ENCODE results near the gene ADGRG6.

Gene ADGRG6

DNA sequence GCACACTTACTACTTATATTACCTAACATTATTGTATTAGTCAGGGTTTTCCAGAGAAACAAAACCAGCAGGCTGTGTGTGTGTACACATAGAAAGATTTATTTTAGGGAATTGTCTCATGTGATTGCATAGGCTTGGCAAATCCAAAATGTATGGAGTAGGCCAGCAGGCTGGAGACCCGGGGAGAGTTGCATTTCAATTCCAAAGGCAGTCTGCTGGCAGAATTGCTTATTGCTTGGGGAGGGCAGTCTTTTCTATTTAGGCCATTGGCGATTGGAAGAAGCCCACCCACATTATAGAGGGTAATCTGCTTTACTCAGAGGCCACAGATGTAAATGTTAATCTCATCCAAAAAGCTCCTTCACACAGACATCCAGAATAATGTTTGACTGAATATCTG lies 157.0 kb downstream of the ADGRG6 start:
- H3K4me3 ChIP-seq = no peak overlapping the region
- no peak overlapping the region for H3K27ac ChIP-seq

GRCh38 chr6:142459271-142459670 lies 157.5 kb downstream of the ADGRG6 start:
- Histone ChIP-seq H3K4me3 (no peak overlapping the region), H3K27ac (no peak overlapping the region)

DNA sequence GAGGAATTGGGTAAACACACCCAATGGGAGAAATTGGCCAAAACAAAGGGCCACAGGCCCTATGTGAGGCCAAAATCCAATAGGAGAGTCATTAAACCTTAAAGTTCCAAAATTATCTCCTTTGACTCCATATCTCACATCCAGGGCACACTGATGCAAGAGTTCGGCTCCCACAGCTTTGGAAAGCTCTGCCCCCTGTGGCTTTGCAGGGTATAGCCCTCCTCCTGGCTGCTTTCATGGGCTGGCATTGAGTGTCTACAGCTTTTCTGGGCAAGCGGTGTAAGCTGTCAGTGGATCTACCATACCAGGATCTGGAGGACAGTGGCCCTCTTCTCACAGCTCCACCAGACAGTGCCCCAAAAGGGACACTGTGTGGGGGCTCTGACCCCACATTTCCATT lies 160.5 kb downstream of the ADGRG6 start:
- Histone ChIP-seq H3K27ac (no peak overlapping the region), H3K4me3 (no peak overlapping the region)

DNA sequence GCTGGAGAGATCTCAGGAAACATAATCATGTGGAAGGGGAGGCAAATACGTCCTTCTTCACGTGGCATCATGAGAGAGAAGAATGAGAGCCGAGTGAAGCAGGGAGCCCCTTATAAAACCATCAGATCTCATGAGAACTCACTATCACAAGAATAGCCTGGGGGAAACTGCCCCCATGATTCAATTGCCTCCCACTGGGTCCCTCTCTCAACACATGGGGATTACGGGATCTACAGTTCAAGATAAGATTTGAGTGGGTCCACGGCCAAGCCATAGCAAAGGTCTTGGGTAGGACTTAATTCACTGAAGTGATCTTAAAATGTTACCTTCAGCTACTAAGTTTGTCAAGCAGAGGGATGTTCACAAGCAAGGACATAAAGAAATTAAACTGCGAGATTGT lies 162.2 kb downstream of the ADGRG6 start:
- Histone ChIP-seq H3K4me3 (no peak overlapping the region), H3K27ac (no peak overlapping the region)

GRCh38 chr6:142469220-142469619 lies 167.4 kb downstream of the ADGRG6 start:
- no peak overlapping the region for H3K27ac ChIP-seq
- H3K4me3 ChIP-seq = no peak overlapping the region

GRCh38 chr6:142470421-142470820 lies 168.6 kb downstream of the ADGRG6 start:
- no peak overlapping the region for H3K27ac ChIP-seq
- no peak overlapping the region for H3K4me3 ChIP-seq

GRCh38 chr6:142474531-142475289 lies 172.9 kb downstream of the ADGRG6 start:
- H3K27ac ChIP-seq = no peak overlapping the region
- no peak overlapping the region for H3K4me3 ChIP-seq

- H3K4me3 ChIP-seq = no peak overlapping the region
- H3K27ac ChIP-seq = no peak overlapping the region
These were observed 174.6 kb downstream of the ADGRG6 start for GRCh38 chr6:142476452-142476851.

DNA sequence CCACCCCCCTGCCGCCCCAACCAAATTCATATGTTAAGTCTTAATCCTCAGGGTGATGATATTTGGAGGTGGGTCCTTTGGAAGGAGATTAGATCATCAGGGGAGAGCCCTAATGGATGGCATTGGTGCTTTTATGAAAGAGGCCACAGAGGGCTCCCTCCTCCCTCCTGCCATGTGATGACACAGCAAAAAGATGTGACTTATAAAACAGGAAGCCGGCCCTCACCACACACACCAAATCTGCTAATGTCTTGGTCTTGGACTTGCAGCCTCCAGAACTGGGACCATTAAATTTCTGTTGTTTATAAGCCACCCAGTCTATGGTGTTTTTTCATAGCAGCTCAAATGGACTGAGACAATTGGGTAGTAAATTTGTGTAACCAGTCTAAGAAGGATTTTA lies 176.3 kb downstream of the ADGRG6 start:
- Histone ChIP-seq H3K4me3 (no peak overlapping the region), H3K27ac (no peak overlapping the region)

GRCh38 chr6:142481466-142481865 lies 179.7 kb downstream of the ADGRG6 start:
- no peak overlapping the region for H3K4me3 ChIP-seq

DNA sequence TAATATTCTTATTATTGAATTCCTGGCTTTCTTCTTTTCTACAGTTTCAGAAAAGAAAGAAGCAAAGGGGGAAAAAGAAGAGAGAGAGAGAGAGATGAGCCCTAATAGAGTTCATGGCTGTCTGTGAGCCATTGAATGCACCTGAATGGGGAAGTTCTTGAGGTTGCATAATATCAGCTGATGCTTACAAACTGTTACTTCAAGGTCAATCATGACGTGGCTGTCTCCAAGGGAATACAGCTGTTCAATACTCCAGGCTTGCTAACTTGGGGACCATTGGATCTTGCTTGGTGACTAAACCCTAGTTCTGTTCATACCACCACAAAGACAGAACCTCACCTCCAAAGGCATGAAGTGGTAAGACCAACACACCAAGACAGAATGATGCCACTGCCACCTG lies 180.4 kb downstream of the ADGRG6 start:
- Histone ChIP-seq H3K27ac (no peak overlapping the region), H3K4me3 (no peak overlapping the region)

More at GRCh38 chr6:142481466-142481865, 179.7 kb downstream of the ADGRG6 start:
- no peak overlapping the region for H3K27ac ChIP-seq

- Histone ChIP-seq H3K27ac (no peak overlapping the region), H3K4me3 (no peak overlapping the region)
These were observed 181.2 kb downstream of the ADGRG6 start for GRCh38 chr6:142482974-142483373.

DNA sequence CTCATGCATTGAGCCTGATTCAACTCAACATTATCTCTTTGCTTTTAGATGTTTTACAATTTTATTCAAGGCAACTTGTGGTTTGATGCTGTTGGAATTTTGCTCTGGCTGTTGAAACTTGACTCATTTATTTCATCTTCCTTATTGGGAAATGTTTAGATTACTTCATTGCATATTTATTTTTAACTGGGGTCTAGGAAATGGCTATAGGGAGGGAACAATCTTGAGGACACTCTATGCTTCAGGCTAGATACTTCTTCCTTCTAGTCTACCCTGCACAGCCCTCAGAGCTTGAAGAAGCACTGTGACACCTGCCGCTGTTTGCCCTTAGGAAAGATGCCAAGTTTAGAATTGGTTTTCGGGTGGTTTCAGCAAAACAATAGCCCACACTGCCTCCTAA lies 183.4 kb downstream of the ADGRG6 start:
- Histone ChIP-seq H3K4me3 (no peak overlapping the region), H3K27ac (no peak overlapping the region)

GRCh38 chr6:142489722-142490610 lies 188.2 kb downstream of the ADGRG6 start:
- no peak overlapping the region for H3K27ac ChIP-seq
- no peak overlapping the region for H3K4me3 ChIP-seq
